GM12892 (cell line): Measurements from ENCODE around the gene MYO10.

ENCODE experiments used
- DNase-seq: peaks from one replicate; pipeline ENCODE4 v3.0.0; 2011; ENCODE audit not compliant: insufficient read length
- FAIRE-seq: peaks from 2 replicates; lab custom pipeline; 2011; peaks lifted over from hg19 to GRCh38; lab: Jason Lieb, UNC
- POLR2A ChIP-seq: IDR thresholded peaks from 2 replicates; pipeline ENCODE4 v1.6.1; 2011; ENCODE audit warnings: low read depth, low read length, control low read depth
- POLR2AphosphoS5 ChIP-seq: IDR thresholded peaks from 2 replicates; pipeline ENCODE4 v1.6.1; 2011; ENCODE audit warnings: low read depth, low read length, control low read depth
- TAF1 ChIP-seq: IDR thresholded peaks from 2 replicates; pipeline ENCODE4 v1.6.1; 2011; ENCODE audit warnings: low read depth, mild to moderate bottlenecking, control low read depth, low read length, borderline replicate concordance

The MYO10 gene

GRCh38 chr5:16965581-16965980 is 29.5 kb upstream of the MYO10 start:
- FAIRE-seq (no peak), DNase-seq (no peak)
- TF ChIP-seq TAF1, result no peak
- TF ChIP-seq POLR2A, result no peak
- TF ChIP-seq POLR2AphosphoS5, result no peak

- DNase-seq (no peak), FAIRE-seq (no peak)
- no peak for TF ChIP-seq POLR2A
- no peak for TF ChIP-seq TAF1
- no peak for TF ChIP-seq POLR2AphosphoS5
Measured at GRCh38 chr5:16963821-16964220, 27.7 kb upstream of the MYO10 start.

GRCh38 chr5:16961131-16961530 is 25.0 kb upstream of the MYO10 start:
- TF ChIP-seq POLR2AphosphoS5, result no peak
- no peak for FAIRE-seq
- no peak for DNase-seq

GRCh38 chr5:16957304-16958196 is 21.5 kb upstream of the MYO10 start:
- DNase-seq (no peak), FAIRE-seq (no peak)
- TF ChIP-seq TAF1 (no peak), POLR2AphosphoS5 (no peak), POLR2A (no peak)

- TF ChIP-seq POLR2AphosphoS5 (no peak), POLR2A (no peak), TAF1 (no peak)
- no peak for FAIRE-seq
- no peak for DNase-seq
Measured at GRCh38 chr5:16953729-16954128, 17.6 kb upstream of the MYO10 start.

- no peak for DNase-seq
- TF ChIP-seq POLR2A, result no peak
- no peak for TF ChIP-seq POLR2AphosphoS5
- TF ChIP-seq TAF1, result no peak
- FAIRE-seq, result no peak
Measured at GRCh38 chr5:16952968-16953671, 17.0 kb upstream of the MYO10 start.

- DNase-seq (no peak), FAIRE-seq (no peak)
- TF ChIP-seq POLR2A, result no peak
- no peak for TF ChIP-seq POLR2AphosphoS5
- TF ChIP-seq TAF1, result no peak
Measured at GRCh38 chr5:16946725-16947124, 10.6 kb upstream of the MYO10 start.

- TF ChIP-seq POLR2A (no peak), TAF1 (no peak), POLR2AphosphoS5 (no peak)
- no peak for FAIRE-seq
Measured at GRCh38 chr5:16944816-16945562, 8.9 kb upstream of the MYO10 start.

GRCh38 chr5:16943846-16944678 is 8.0 kb upstream of the MYO10 start:
- no peak for DNase-seq
- TF ChIP-seq POLR2A, result no peak
- no peak for TF ChIP-seq TAF1
- TF ChIP-seq POLR2AphosphoS5, result no peak
- no peak for FAIRE-seq

More at GRCh38 chr5:16944816-16945562, 8.9 kb upstream of the MYO10 start:
- DNase-seq, result no peak

- no peak for DNase-seq
- FAIRE-seq, result no peak
- no peak for TF ChIP-seq POLR2A
Measured at GRCh38 chr5:16937503-16938161, 1.5 kb upstream of the MYO10 start.

GRCh38 chr5:16936989-16937438 is 926 bp upstream of the MYO10 start:
- DNase-seq, result no peak
- no peak for FAIRE-seq
- TF ChIP-seq TAF1 (no peak), POLR2AphosphoS5 (no peak), POLR2A (no peak)
